Thymus (tissue), 14 donors: Measurements from ENCODE around the gene NEUROD6. TPM values are rescaled to one million over a fixed set of nuclear protein-coding genes. Genes with fewer than 3 reads are reported as not detected.
A peak's percentile ranks its signal among the peaks of the same experiment; 100 is the strongest.

ENCODE experiments used
- DNase-seq, 9 donors: peaks; one replicate each; pipeline ENCODE4 v3.0.0-alpha.2; 2013; ENCODE audit warnings: low spot score in 9 of 9, low read depth in 6 of 9, missing footprints in 1 of 9
- H3K27ac ChIP-seq, 2 donors: one replicate each; pipeline ENCODE4 v1.5.1; 2013; ENCODE audit warnings: control low read depth in 1 of 2, low read depth in 1 of 2, low read length in 1 of 2, mild to moderate bottlenecking in 1 of 2, moderate library complexity in 1 of 2
- H3K27me3 ChIP-seq, 2 donors: one replicate each; pipeline ENCODE4 v1.5.1; 2013; ENCODE audit warnings: low read length in 1 of 2; ENCODE audit not compliant: control insufficient read depth in 2 of 2, insufficient read depth in 1 of 2
- H3K36me3 ChIP-seq, 2 donors: one replicate each; pipeline ENCODE4 v1.5.1; 2013; ENCODE audit warnings: low read length in 1 of 2, mild to moderate bottlenecking in 1 of 2, moderate library complexity in 1 of 2; ENCODE audit not compliant: control insufficient read depth in 2 of 2, insufficient read depth in 2 of 2
- H3K4me1 ChIP-seq, 2 donors: one replicate each; pipeline ENCODE4 v1.5.1; 2013; ENCODE audit warnings: low read length in 2 of 2; ENCODE audit not compliant: control insufficient read depth in 2 of 2, insufficient read depth in 2 of 2
- H3K4me3 ChIP-seq, 2 donors: one replicate each; pipeline ENCODE4 v1.5.1; 2013; ENCODE audit warnings: low read length in 2 of 2, control low read depth in 1 of 2, mild to moderate bottlenecking in 1 of 2
- H3K9me3 ChIP-seq, 2 donors: one replicate each; pipeline ENCODE4 v1.5.1; 2013; ENCODE audit warnings: low read length in 1 of 2, mild to moderate bottlenecking in 1 of 2; ENCODE audit not compliant: control insufficient read depth in 2 of 2, insufficient read depth in 1 of 2
- WGBS: extraction: QIAGEN DNeasy Blood & Tissue Kit; methylation state at CpG from one replicate; pipeline ENCODE4 v1.1.7; 2013; 5-methylcytosine and 5-hydroxymethylcytosine counted together
- long read RNA-seq, 10 donors: transcript quantifications; one replicate each; lab custom pipeline, GENCODE V29; 2026
- polyA plus RNA-seq: library from polyadenylated mRNA; stranded (reverse); fragments of 200-250 nt; gene quantifications from one replicate; pipeline ENCODE4 v1.2.3, GENCODE V29; 2013
- total RNA-seq: library from RNA; stranded (reverse); fragments of 120-200 nt; gene quantifications from one replicate; pipeline ENCODE4 v1.2.4, GENCODE V29; 2013
- donor health status: healthy.

NEUROD6 gene
- not detected for total RNA-seq
- 0.02 TPM for polyA plus RNA-seq
- long read RNA-seq, donor 1, result 0 reads
- long read RNA-seq, donor 2, result 0 reads
- long read RNA-seq, donor 3, result 0 reads
- long read RNA-seq, donor 4, result 0 reads
- long read RNA-seq, donor 5, result 0 reads
- long read RNA-seq, donor 6, result 0 reads
- long read RNA-seq, donor 7, result 0 reads
- long read RNA-seq, donor 8, result 0 reads
- long read RNA-seq, donor 9, result 0 reads
- long read RNA-seq, donor 10, result 0 reads

DNA sequence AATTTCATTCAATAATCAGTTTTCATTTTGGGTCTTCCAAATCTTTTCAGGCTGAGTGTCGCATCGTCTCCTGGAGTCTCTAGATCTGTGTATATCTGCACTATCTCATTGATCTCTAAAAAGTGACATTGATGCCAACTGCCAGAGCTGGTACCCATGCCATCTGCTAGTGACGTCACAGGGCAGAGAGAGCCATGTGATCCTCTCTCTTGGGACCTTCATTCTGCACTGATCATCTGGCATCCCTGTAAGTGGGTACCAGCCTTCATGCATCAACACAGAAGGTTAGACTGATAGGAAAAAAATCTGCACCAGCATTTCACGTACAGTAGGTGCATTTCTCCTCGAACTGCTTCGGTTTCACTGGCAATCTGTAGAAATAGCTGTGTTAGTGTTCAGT lies at the start of gene NEUROD6:
Gene NEUROD6, minus strand, starts transcription at position 124 of the 400 bp plus-strand sequence. CDS start 1,458 bp downstream, outside the sequence.
- no peak within 1 kb of the TSS for H3K4me3 ChIP-seq
- DNase-seq, result no peak
- H3K27me3 ChIP-seq, result peaks cover 19 to 28% of the 10 kb centered on the region in 2 donors
- H3K4me1 ChIP-seq, result peaks cover 0 to 3% of the 10 kb centered on the region in 2 donors
- no peaks in the 10 kb centered on the region for H3K9me3 ChIP-seq
- WGBS, result 88% methylated on average over 6 of the region's 6 CpGs
- no peak within 1 kb of the TSS for H3K27ac ChIP-seq
- H3K36me3 ChIP-seq, result no peaks in the 10 kb centered on the region

DNA sequence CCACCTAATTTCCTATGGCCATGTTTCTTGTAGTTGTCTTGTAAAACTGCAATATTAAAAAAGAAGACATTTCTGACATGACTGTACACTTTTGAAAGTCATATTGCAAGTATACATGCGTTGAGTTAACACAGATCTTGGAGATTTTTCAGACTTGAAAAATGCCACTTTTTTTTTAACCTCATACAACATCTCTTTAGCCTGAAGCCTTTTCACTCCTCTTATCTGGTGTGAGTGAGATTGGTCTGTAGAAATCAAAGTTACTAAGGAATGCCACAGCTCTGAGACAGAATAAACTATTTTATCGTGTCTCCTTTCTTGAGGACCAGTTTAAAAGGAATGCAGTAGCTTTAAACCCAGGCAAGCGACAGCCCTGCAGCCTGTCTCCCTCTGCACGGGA lies 43.9 kb upstream of the NEUROD6 start:
- no peaks in the 10 kb centered on the region for H3K27me3 ChIP-seq
- WGBS, result 87% methylated on average over 4 of the region's 4 CpGs
- H3K4me1 ChIP-seq, result no peaks in the 10 kb centered on the region
- H3K4me3 ChIP-seq, result no peak overlapping the region
- no peaks in the 10 kb centered on the region for H3K36me3 ChIP-seq
- no peak overlapping the region for H3K27ac ChIP-seq
- H3K9me3 ChIP-seq, result no peaks in the 10 kb centered on the region
- no peak for DNase-seq

DNA sequence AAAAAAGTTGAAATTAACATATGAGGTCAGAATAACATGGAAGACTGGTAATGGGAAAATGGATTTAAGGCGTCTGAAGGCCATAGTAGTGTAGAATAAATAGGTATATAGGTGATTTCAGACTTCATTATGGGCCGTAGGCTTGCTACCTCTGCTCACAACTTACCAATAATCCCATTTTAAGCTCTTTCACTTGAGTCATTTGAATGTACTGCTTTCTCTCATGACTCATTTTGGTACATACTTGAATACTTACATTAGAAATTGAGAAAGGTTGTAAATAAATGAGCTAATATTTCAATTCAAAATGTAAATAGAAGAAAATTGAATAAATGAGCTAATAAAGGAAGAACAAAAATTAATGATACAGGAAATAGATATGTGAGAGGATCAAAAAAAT lies 42.2 kb upstream of the NEUROD6 start:
- Histone ChIP-seq H3K4me1 (no peaks in the 10 kb centered on the region), H3K4me3 (no peak overlapping the region), H3K27ac (no peak overlapping the region), H3K36me3 (no peaks in the 10 kb centered on the region), H3K9me3 (no peaks in the 10 kb centered on the region), H3K27me3 (no peaks in the 10 kb centered on the region)
- 81% methylated on average over 2 of the region's 2 CpGs for WGBS
- DNase-seq, result no peak

DNA sequence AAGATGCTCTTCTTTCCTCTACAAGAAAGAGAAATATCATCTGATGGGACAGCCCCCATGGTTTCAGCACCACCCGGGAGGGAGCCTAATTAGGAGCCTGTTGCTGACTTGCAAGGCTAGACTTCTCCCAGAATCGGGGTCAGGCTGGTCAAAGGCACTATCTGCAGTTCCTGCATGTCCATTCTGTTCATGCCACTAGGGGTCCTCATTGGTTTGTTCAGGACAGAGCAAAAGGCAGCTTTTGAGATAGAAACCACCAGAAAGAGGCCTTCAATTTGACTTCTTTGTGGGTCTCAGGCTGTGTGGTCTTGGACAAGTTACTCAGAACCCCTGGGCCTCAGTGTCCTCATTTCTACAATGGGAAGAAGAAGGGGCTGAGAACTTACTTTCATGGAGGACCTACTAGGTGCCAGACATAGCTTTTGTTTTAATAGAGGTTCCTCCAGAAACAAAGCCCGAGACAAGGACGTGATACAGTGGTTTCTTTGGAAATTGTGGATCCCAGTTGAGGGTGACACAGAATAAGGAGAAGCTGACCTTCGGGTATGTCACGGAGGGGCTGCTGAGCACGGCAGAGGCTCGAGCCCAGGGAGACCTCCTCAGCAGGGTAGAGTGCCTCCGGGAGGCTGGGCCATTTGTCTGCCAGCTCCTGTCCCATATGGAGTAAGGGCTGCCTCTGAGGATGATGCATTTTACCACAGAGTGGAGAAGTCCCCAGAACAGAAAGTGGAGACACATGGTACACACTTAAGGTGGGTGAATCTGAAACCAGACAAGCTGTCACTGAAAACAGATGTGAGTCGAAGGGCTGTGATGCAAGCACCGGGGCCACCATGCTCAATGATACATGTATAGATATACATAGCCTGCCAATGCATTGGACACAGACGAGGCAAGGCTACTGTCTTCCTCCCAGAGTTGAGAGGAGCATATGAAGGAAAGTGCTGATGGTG lies 33.1 kb upstream of the NEUROD6 start:
- 80% methylated on average over 12 of the region's 12 CpGs for WGBS
- H3K27ac ChIP-seq, result no peak overlapping the region
- peak in 4 of 9 donors; percentile 1 to 24 (median 8) for DNase-seq
- no peak overlapping the region for H3K4me3 ChIP-seq
- no peaks in the 10 kb centered on the region for H3K4me1 ChIP-seq
- H3K27me3 ChIP-seq, result no peaks in the 10 kb centered on the region
- no peaks in the 10 kb centered on the region for H3K9me3 ChIP-seq
- H3K36me3 ChIP-seq, result no peaks in the 10 kb centered on the region

DNA sequence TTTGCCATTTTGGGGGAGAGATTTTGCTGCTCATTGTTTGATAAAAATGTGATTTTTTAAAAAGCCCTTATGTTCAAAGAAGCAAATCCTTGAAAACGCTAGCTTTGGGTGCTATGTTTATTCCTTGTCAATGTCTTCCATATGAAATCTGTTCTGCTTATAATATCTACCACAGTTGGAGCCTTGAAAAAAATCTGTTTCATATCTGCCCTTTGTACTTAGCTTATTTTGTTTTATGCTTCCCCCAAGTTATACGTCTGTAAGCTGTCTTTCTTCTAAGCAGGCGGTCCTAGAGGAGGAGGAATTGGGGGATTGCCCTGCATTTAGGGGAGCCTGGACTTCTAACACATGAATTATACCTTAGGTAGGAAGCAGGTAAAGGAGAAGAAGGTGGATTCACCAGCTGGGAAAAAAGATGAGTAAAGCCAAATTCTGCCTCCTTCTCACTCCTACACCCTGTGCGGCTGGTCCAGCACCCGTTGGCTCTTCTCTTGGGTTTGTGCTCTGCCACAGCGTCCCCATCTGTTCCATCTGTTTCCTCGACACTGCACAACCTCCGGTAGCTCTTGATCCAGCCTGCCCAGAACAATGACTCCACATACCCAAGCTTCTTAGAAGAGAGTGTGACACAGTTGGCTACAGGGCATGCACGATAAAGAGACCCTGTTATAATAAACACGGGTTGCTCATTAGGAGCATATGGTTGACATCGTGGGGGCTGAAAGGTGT lies 31.9 kb upstream of the NEUROD6 start:
- Histone ChIP-seq H3K4me3 (no peak overlapping the region), H3K27me3 (no peaks in the 10 kb centered on the region), H3K27ac (no peak overlapping the region), H3K9me3 (no peaks in the 10 kb centered on the region), H3K36me3 (no peaks in the 10 kb centered on the region), H3K4me1 (no peaks in the 10 kb centered on the region)
- 82% methylated on average over 11 of the region's 11 CpGs for WGBS
- DNase-seq, result no peak

DNA sequence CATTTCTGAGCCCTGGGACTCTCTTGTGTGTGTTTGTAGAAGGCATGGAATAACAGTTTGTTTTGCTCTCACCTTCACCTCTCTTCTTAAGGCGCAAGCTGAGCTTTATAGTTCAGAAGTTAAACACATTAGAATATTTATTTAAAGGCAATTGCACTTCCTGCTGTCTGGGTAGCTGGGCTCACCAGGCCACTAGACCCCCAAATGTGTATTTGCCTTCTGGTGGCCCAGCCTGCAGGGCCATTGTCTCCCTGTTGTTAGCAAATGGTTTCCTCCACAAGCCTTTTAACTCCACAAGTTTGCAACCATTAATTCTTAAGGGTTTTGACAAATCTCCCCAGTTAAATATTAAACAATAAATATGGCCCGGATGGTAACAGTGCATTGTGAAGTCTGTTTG lies 31.1 kb upstream of the NEUROD6 start:
- Histone ChIP-seq H3K36me3 (no peaks in the 10 kb centered on the region), H3K27me3 (no peaks in the 10 kb centered on the region), H3K9me3 (no peaks in the 10 kb centered on the region), H3K27ac (no peak overlapping the region), H3K4me1 (no peaks in the 10 kb centered on the region), H3K4me3 (no peak overlapping the region)
- no peak for DNase-seq
- WGBS, result 76% methylated on average over 2 of the region's 2 CpGs

DNA sequence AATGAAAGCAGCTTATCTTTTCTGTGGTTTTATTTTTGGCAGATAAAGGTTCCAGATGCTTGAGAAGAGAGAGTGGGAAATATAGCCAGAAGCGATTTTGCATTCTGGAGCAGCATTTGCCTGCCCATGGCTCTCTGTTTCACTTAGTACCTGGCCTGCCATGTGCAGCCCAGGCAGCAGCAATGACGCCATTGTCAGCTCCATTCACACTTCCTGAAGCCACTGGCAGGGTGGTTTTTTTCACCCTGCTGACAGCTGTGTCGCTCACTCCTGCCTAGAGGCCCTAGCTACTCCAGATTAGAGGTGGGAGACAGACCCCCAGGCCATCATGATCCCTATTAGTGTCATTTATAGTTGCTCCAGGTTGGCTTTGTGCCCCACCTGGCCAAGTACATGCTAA lies 30.1 kb upstream of the NEUROD6 start:
- Histone ChIP-seq H3K36me3 (no peaks in the 10 kb centered on the region), H3K27me3 (no peaks in the 10 kb centered on the region), H3K27ac (no peak overlapping the region), H3K4me1 (no peaks in the 10 kb centered on the region), H3K9me3 (no peaks in the 10 kb centered on the region), H3K4me3 (no peak overlapping the region)
- DNase-seq, result no peak
- 44% methylated on average over 3 of the region's 3 CpGs for WGBS

DNA sequence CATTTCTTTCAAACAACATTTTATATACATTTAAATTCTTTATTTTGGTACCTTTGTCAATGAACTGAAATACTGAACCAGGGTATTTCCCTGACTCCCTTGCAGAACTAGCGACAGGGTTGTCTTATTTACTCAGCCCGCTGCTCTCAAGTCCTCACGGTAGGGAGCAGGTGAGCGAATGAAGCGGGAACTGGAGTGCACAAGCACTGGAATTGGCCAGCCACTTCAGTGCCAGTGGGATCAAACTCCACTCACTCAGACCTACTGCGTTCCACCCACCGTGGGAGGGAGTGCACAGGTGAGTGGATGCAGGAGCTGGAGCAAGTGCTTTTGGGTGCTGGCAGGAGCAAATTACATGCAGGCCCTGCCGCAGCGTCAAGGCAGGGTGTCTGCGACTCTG lies 28.1 kb upstream of the NEUROD6 start:
- Histone ChIP-seq H3K9me3 (no peaks in the 10 kb centered on the region), H3K4me3 (no peak overlapping the region), H3K27ac (no peak overlapping the region), H3K36me3 (no peaks in the 10 kb centered on the region), H3K4me1 (no peaks in the 10 kb centered on the region), H3K27me3 (no peaks in the 10 kb centered on the region)
- WGBS, result 94% methylated on average over 10 of the region's 10 CpGs
- DNase-seq, result no peak

DNA sequence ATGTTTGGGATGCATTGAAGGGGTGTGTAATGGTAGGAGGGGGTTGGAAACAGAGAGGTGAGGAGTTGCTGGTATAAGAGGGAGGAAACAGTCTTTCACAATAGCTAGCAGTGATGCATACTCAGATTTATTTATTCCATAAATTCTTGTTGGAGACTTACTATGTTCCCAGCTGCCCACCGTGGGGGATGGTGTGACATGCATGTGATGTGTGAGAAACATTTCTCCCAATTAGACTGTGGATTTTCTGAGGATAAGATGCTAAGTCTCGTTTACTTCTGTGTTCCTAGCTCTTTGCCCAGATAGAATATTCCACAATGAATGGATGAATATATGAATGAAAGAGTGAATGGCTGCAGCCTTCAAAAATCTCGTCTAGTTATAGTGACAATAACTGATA lies 23.0 kb upstream of the NEUROD6 start:
- Histone ChIP-seq H3K4me1 (no peaks in the 10 kb centered on the region), H3K9me3 (no peaks in the 10 kb centered on the region), H3K27me3 (no peaks in the 10 kb centered on the region), H3K27ac (no peak overlapping the region), H3K36me3 (no peaks in the 10 kb centered on the region), H3K4me3 (no peak overlapping the region)
- DNase-seq, result no peak
- WGBS, result 90% methylated on average over 3 of the region's 3 CpGs
